Thymus (tissue), 11 donors: Measurements from ENCODE around the gene PGRMC1. TPM values are rescaled to one million over a fixed set of nuclear protein-coding genes. Genes with fewer than 3 reads are reported as not detected.
A peak's percentile ranks its signal among the peaks of the same experiment; 100 is the strongest.

Source experiments
- DNase-seq, 9 donors: peaks; one replicate each; pipeline ENCODE4 v3.0.0-alpha.2; 2013; ENCODE audit warnings: low spot score in 9 of 9, low read depth in 6 of 9, missing footprints in 1 of 9
- H3K27ac ChIP-seq, 2 donors: one replicate each; pipeline ENCODE4 v1.5.1; 2013; ENCODE audit warnings: control low read depth in 1 of 2, low read depth in 1 of 2, low read length in 1 of 2, mild to moderate bottlenecking in 1 of 2, moderate library complexity in 1 of 2
- H3K27me3 ChIP-seq, 2 donors: one replicate each; pipeline ENCODE4 v1.5.1; 2013; ENCODE audit warnings: low read length in 1 of 2; ENCODE audit not compliant: control insufficient read depth in 2 of 2, insufficient read depth in 1 of 2
- H3K36me3 ChIP-seq, 2 donors: one replicate each; pipeline ENCODE4 v1.5.1; 2013; ENCODE audit warnings: low read length in 1 of 2, mild to moderate bottlenecking in 1 of 2, moderate library complexity in 1 of 2; ENCODE audit not compliant: control insufficient read depth in 2 of 2, insufficient read depth in 2 of 2
- H3K4me1 ChIP-seq, 2 donors: one replicate each; pipeline ENCODE4 v1.5.1; 2013; ENCODE audit warnings: low read length in 2 of 2; ENCODE audit not compliant: control insufficient read depth in 2 of 2, insufficient read depth in 2 of 2
- H3K4me3 ChIP-seq, 2 donors: one replicate each; pipeline ENCODE4 v1.5.1; 2013; ENCODE audit warnings: low read length in 2 of 2, control low read depth in 1 of 2, mild to moderate bottlenecking in 1 of 2
- H3K9me3 ChIP-seq, 2 donors: one replicate each; pipeline ENCODE4 v1.5.1; 2013; ENCODE audit warnings: low read length in 1 of 2, mild to moderate bottlenecking in 1 of 2; ENCODE audit not compliant: control insufficient read depth in 2 of 2, insufficient read depth in 1 of 2
- WGBS: extraction: QIAGEN DNeasy Blood & Tissue Kit; methylation state at CpG from one replicate; pipeline ENCODE4 v1.1.7; 2013; 5-methylcytosine and 5-hydroxymethylcytosine counted together
- polyA plus RNA-seq: library from polyadenylated mRNA; stranded (reverse); fragments of 200-250 nt; gene quantifications from one replicate; pipeline ENCODE4 v1.2.3, GENCODE V29; 2013
- total RNA-seq: library from RNA; stranded (reverse); fragments of 120-200 nt; gene quantifications from one replicate; pipeline ENCODE4 v1.2.4, GENCODE V29; 2013
- donor health status: healthy.

The PGRMC1 gene
- total and polyA plus RNA-seq, 2 donors, result 43.1 to 65.4 TPM

GRCh38 chrX:119226446-119226845 lies 9.6 kb upstream of the PGRMC1 start:
- Histone ChIP-seq H3K27ac (no peak overlapping the region), H3K9me3 (no peaks in the 10 kb centered on the region), H3K36me3 (no peaks in the 10 kb centered on the region), H3K4me3 (no peak overlapping the region), H3K4me1 (no peaks in the 10 kb centered on the region), H3K27me3 (peaks cover 0 to 10% of the 10 kb centered on the region in 2 donors)
- no peak for DNase-seq
- WGBS, result 29% methylated on average over 3 of the region's 3 CpGs

- no peak for DNase-seq
- Histone ChIP-seq H3K36me3 (no peaks in the 10 kb centered on the region), H3K9me3 (no peaks in the 10 kb centered on the region), H3K4me3 (no peak overlapping the region), H3K27me3 (peaks cover 0 to 8% of the 10 kb centered on the region in 2 donors), H3K27ac (no peak overlapping the region), H3K4me1 (no peaks in the 10 kb centered on the region)
- WGBS, result 94% methylated on average over 6 of the region's 6 CpGs
Measured at GRCh38 chrX:119228512-119229252, 7.4 kb upstream of the PGRMC1 start.

GRCh38 chrX:119229253-119229615 lies 6.9 kb upstream of the PGRMC1 start:
- H3K9me3 ChIP-seq, result no peaks in the 10 kb centered on the region
- DNase-seq, result no peak
- H3K36me3 ChIP-seq, result no peaks in the 10 kb centered on the region
- no peaks in the 10 kb centered on the region for H3K4me1 ChIP-seq
- no peak overlapping the region for H3K4me3 ChIP-seq
- H3K27me3 ChIP-seq, result peaks cover 0 to 12% of the 10 kb centered on the region in 2 donors
- no peak overlapping the region for H3K27ac ChIP-seq

GRCh38 chrX:119230850-119231249 lies 5.2 kb upstream of the PGRMC1 start:
- H3K9me3 ChIP-seq, result no peaks in the 10 kb centered on the region
- DNase-seq, result no peak
- H3K4me1 ChIP-seq, result peaks cover 0 to 3% of the 10 kb centered on the region in 2 donors
- no peak overlapping the region for H3K4me3 ChIP-seq
- no peaks in the 10 kb centered on the region for H3K36me3 ChIP-seq
- no peak overlapping the region for H3K27ac ChIP-seq
- H3K27me3 ChIP-seq, result peaks cover 0 to 23% of the 10 kb centered on the region in 2 donors
- WGBS, result 97% methylated on average over 2 of the region's 2 CpGs

- Histone ChIP-seq H3K27ac (no peak overlapping the region), H3K9me3 (no peaks in the 10 kb centered on the region), H3K27me3 (peaks cover 0 to 22% of the 10 kb centered on the region in 2 donors), H3K36me3 (no peaks in the 10 kb centered on the region), H3K4me1 (peaks cover 0 to 3% of the 10 kb centered on the region in 2 donors), H3K4me3 (no peak overlapping the region)
- WGBS, result 100% methylated on average over 1 of the region's 1 CpG
- DNase-seq, result no peak
Measured at GRCh38 chrX:119231936-119232445, 4.1 kb upstream of the PGRMC1 start.

GRCh38 chrX:119235051-119235511 lies 1.0 kb upstream of the PGRMC1 start:
- Histone ChIP-seq H3K27me3 (peaks cover 0 to 19% of the 10 kb centered on the region in 2 donors), H3K27ac (no peak overlapping the region), H3K4me3 (no peak overlapping the region), H3K9me3 (no peaks in the 10 kb centered on the region), H3K36me3 (no peaks in the 10 kb centered on the region), H3K4me1 (peaks cover 0 to 10% of the 10 kb centered on the region in 2 donors)
- no peak for DNase-seq
- WGBS, result 94% methylated on average over 8 of the region's 8 CpGs

GRCh38 chrX:119236623-119237561 lies 807 bp downstream of the PGRMC1 start:
- Histone ChIP-seq H3K27me3 (peaks cover 0 to 19% of the 10 kb centered on the region in 2 donors), H3K9me3 (no peaks in the 10 kb centered on the region), H3K27ac (peak overlapping the region; percentile 80 to 88), H3K4me1 (peaks cover 0 to 10% of the 10 kb centered on the region in 2 donors), H3K36me3 (no peaks in the 10 kb centered on the region), H3K4me3 (peak overlapping the region; percentile 60 to 73)
- DNase-seq, result peak in 6 of 9 donors; percentile 3 to 34 (median 12)
- under 1% methylated on average over 57 of the region's 58 CpGs for WGBS

- peaks cover 0 to 10% of the 10 kb centered on the region in 2 donors for H3K4me1 ChIP-seq
- H3K36me3 ChIP-seq, result peaks cover 3 to 4% of the 10 kb centered on the region in 2 donors
- no peak for DNase-seq
- H3K27me3 ChIP-seq, result peaks cover 0 to 19% of the 10 kb centered on the region in 2 donors
- peak overlapping the region; percentile 60 to 73 for H3K4me3 ChIP-seq
- 94% methylated on average over 6 of the region's 6 CpGs for WGBS
- no peak overlapping the region for H3K27ac ChIP-seq
- H3K9me3 ChIP-seq, result no peaks in the 10 kb centered on the region
Measured at GRCh38 chrX:119237562-119237942, 1.5 kb downstream of the PGRMC1 start.

GRCh38 chrX:119238557-119238956 lies 2.5 kb downstream of the PGRMC1 start:
- H3K9me3 ChIP-seq, result no peaks in the 10 kb centered on the region
- peaks cover 5 to 8% of the 10 kb centered on the region in 2 donors for H3K36me3 ChIP-seq
- peaks cover 0 to 19% of the 10 kb centered on the region in 2 donors for H3K27me3 ChIP-seq
- no peak overlapping the region for H3K4me3 ChIP-seq
- peaks cover 0 to 10% of the 10 kb centered on the region in 2 donors for H3K4me1 ChIP-seq
- DNase-seq, result no peak
- WGBS, result 98% methylated on average over 3 of the region's 3 CpGs
- no peak overlapping the region for H3K27ac ChIP-seq
